ENCODE results near the gene VANGL1.

VANGL1 gene

DNA sequence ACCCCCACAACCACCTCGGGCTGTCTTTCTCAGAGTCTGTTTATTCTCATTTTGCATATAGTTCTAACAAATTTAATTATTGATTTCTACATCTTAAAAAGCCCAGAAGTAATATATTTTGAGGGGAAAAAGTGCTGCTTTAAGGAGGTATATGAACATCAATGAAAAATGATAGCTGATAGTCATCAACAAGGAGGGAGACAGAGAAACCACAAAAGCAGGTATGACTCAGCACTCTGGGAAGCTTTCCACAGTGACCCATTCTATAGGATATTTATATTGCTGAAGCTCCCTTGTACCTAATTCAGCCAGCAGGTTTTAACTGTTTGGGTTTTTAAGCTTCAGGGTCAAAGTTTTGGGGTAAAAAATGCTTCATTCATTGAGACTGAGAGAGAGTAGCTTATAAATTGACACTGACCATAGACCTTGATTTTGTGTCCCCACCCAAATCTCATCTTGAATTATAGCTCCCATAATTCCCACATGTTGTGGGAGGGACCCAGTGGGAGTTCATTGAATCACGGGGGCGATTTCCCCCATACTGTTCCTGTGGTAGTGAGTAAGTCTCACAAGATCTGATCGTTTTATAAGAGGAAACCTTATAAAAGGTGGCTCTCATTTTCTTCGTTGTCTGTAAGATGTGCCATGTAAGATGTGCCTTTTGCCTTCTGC, 27.4 kb downstream of the VANGL1 start:
- DNase-seq = no peak

DNA sequence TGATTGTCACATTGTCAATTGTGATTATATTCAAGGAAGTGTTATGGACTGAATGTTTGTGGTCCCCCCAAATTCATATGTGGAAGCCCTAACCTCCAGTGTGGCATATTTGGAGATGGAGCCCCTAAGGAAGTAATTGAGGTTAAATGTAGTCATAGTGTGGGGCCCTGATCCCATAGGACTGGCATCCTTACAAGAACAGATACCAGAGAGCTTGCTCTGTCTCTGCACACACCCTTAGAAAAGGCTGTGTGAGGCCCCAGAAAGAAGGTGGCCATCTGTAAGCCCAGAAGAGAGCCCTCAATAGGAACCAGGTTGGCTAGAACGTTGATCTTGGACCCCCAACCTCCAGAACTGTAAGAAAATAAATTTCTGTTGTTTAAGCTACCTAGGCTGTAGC, 28.1 kb downstream of the VANGL1 start:
- DNase-seq = no peak

DNA sequence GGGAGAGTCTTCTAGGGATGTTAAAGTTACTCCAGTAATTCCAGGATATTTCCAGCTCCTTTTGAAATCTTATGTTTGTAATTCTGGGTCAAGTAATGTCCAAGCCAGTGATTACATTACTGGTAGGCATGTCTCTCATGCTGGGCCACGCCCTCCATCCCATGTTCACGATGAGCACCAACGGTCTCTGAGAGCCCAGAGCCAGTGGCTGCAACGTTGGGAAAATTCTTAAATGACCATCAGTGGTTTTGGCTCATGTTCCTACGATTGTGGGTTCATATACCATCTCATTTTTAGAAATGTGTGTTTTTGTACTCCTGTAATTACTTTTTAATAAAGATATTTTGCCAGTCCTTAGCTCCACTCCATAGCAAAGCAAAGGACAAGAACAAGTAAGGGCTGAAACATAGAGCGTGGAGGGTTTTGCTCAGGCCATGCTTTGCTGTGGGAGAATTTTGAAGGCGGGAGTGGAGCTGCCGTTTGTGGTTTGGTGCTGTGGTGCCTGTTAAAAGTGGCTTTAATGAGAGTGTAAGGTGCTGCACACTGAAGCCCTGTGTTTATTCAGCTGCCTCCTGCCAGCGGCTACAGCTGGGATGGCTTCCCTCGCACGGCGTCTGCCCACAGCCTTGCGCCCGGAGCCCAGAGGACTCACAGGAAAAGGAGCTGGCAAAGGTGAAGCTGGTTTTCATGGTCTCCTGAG, 28.9 kb downstream of the VANGL1 start:
- DNase-seq = peak; percentile 68

DNA sequence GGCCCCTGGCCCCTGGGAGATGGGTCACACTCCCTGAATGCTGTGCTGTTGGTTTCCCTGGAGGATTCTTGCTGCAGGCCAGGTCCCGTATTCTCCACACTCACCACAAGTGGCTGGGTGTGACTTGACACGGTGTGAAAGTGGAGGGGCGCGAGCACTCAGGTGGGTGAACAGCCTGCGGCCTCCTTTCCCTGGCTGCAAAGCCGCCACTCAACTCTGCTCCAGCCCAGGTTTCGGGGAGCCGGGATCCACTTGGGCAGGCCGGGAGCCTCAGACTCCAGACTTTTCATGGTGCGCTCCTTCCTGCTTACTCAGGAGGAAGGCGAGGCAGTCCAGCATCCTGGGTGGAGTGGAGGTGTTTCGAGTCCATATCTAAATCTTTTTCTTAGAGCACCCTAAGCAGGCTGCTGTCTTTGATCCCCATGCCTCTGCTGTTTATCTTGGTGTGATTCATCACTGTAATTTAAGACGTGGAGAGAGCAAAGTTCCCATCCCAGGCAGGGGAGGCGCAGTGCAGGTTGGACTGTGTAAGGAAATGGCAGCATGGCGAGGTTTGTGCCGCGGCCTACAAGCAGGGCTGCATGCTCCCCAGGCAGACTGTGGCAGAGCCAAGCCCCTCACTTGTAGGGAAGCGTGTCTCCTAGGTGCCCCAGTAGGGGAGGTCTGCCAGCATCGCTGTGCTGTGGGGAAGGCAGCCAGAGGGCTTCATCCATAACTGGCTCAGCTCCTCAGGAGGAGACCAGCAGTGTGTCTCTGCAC, 29.6 kb downstream of the VANGL1 start:
- no peak for DNase-seq

DNA sequence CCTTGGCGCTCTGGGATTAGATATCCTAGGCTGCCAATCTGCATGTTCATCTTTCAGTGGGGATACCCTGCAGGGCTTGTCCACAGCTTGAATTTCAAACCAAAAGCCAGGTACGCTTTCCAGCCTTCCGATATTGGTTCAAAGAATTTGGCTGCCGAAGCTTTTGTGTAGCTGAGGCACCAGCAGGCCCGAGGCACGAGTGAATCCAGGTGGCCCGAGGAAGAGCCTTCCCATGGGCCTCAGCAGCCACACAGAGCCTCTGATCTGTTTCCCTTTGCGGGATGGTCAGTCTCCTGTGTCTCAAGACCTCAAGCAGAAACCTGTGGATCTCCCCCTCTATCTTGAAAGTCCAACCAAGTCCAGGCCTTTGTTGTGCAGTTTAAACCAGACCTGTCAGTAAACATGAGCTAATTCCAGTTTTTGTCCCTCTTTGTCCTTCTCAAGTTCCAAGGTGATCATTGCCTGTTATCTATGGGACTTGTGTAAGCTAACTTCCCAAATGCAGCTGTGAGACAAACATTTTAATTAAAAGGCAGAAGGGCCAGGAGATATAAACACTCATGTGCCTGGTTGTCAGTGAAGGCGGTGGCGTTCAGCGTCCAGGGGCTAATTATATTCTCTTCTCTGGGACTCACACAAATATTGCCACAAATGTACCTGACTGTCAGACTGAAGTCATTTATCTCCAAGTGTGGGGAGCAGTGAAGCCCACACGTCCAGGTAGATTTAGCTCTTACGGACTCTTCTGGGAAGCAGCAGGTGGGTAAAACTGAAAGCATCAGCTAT, 30.6 kb downstream of the VANGL1 start:
- no peak for DNase-seq

DNA sequence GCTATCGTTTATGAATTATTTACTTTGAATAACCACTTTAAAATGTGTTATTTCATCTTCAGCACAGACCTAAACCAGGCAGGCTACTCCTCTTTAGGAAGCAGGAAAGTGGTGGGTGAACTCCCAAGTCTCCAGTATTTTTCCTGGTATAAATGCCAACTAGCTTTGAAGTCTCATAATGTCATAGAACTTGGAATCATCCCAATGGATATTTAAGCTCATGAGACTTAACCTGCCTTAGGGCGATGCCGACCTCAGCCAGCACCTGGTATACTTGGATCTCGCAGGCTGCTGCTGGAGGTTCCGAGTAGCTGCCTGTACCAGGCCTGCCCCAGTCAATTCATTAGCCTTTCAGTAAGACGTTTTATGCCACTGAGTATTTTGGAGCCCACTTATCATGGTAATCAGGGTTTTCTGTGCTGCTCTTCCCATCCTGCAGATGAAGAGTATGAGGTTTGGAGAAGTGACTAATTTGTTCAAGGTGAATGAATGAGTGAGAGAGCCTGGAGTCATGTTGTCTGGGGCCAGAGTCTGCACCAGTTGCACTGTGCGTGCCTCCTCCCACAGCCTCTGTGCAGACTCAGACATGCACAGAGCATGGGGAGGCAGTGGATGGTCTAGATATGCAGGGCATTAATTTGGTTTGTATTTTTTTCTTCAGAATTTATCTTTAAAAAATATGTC, 34.9 kb downstream of the VANGL1 start:
- DNase-seq = no peak

DNA sequence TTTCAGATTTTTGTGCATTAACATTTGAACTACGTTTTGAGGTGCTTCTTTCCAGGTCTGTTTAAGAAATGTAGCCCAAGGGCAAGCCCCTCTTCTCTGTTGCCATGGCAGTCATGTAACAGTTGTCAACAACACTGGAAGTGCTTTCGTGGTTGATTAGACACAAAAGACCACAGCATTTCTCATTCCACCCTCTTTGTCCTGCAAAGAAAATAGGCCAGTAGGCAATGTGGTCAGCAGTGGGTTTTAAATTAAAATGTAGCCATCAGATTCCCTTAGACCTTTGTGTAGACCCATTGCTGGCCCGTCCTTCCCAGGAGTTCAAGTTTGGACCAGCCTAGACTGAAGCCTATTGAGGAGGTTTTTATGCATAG, 35.4 kb downstream of the VANGL1 start:
- DNase-seq = no peak

DNA sequence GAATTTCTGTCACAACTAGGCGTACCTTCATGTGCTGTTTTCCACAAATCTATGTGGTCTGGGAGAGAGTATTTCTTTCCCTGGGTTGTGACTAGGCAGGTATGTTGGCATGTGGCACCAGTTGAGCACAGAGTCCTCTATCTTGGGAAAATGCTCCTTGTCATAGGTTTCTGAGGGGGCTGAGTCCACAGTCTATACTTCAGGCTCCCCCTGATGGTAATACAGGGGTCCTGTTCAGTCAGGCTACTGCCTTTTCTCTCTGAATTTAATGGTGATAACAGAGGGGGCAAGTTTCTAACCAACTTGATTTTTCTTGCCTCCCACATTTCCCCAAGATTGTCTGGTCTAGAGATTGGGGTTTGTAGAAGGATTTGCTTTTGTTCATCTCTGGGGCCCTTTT, 35.8 kb downstream of the VANGL1 start:
- no peak for DNase-seq

DNA sequence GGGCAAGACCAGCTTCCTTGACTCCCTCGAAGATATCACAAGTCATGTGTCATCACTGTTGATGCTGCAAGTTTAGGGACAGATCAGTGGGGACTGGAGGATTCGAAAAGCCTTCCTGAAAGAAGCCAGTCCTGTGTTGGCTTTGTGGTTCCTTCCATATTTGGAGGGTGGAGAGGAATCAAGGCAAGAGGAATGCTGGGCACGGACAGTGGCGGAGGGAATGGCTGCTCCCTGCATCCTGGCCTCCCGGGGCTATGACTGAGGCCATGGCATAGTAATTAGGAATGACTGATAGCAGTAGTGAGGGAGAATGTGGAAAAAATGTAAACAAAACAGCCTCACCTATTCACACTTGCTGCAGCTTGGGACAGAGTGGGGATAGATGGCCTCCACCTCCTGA, 36.4 kb downstream of the VANGL1 start:
- DNase-seq = no peak

DNA sequence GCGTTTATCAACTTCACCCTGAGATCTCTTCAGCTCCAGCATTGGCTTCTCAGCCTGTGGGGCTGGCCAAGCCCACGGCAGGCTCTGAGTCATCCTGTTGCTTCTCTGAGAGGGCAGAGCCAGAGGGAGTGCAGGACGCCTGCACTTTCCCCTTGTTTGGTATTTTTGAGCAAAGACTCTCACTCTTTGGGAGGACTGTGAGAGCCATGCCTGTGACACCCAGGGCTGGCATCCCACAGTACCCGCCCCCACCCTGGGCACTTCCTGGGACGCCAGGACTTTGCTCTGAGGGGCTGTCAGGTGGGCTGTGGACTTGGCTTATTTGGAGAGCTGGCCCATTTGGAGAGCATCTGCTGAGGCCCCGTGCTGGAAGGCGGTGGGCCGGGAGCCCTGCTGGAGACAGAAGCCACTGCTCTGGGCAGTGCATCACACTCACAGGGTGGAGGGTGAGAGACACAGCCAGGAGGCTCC, 37.4 kb downstream of the VANGL1 start:
- DNase-seq = no peak

DNA sequence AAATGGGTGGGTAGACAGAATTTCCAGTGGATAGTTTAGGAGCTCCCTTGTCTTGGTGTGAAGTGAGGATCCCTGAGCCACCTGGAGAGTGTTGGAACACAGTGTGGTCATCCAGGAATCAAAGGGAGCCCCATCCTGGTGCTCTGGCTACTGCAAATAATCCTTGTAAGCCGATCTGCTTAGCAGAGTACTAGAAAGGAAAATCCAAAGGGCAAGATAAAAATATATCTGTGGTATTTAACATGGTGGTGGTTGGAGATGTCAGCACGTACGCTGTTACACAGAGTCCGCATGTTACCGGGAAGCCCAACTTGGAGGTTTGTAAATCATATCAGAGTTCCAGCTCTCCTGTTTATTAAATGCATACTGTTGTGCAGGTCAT, 39.0 kb downstream of the VANGL1 start:
- DNase-seq = no peak

DNA sequence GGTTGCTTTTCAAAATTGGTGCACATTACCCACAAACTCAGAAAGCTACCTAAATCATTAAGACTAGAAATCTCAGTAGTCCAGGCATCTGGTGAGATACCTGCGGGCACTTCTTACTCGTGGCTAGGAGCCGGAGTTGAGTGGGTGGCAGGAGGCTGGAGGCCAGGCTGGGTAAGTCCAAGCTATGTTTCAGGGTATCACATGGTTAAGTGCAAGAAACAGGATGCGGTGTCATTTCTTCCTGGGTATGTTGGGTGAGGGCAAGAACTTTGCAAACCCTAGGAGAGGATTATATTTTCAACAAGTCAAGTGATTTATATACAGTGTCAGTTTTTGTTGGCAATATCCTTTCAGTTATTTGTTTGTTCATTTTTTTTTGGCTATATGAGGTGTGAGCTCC, 41.0 kb downstream of the VANGL1 start:
- no peak for DNase-seq

DNA sequence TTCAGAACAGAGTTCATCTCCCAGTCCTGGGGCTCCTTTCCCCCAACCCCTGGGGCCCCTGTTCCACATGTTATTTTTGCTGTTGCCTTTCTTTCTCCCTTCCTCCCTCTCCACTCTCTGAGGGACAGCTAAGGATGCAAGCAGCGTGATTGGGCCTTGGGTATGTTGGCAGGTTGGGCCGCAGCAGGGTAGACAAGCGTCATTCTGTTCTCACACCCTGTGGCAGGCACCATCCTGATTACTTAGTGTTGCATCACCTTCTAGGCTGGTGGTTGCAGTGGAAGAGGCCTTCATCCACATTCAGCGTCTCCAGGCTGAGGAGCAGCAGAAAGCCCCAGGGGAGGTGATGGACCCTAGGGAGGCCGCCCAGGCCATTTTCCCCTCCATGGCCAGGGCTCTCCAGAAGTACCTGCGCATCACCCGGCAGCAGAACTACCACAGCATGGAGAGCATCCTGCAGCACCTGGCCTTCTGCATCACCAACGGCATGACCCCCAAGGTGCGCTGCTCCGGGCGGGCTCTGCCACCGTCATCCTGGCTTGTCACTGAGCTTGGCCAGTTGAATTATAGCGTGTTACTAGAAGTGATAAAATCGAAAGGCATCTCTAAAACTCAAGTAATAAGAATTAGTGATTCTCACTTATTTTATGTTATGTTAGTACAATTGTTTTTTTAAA, 43.4 kb downstream of the VANGL1 start:
- no peak for DNase-seq

DNA sequence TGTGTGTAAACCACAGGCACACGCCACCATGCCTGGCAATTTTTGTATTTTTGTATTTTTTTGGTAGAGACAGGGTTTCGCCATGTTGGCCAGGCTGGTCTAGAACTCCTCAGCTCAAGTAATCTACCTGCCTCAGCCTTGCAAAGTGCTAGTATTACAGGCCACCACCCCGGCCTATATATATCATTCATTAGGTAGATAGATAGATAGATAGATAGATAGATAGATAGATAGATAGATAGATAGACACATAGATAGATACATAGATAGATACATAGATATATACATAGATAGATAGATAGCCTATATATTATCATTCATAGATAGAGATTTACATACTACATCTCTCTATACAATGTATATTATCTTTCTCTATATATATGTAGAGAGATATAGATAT, 46.0 kb downstream of the VANGL1 start:
- DNase-seq = no peak

DNA sequence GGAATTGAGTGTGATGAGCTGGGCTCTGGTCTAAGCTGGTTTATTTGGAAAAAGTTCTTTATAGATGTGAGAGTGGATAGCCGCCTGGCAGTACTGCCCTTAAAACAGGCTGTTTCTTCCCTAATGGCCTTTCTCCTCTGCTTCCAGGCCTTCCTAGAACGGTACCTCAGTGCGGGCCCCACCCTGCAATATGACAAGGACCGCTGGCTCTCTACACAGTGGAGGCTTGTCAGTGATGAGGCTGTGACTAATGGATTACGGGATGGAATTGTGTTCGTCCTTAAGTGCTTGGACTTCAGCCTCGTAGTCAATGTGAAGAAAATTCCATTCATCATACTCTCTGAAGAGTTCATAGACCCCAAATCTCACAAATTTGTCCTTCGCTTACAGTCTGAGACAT, 49.2 kb downstream of the VANGL1 start:
- DNase-seq = no peak

DNA sequence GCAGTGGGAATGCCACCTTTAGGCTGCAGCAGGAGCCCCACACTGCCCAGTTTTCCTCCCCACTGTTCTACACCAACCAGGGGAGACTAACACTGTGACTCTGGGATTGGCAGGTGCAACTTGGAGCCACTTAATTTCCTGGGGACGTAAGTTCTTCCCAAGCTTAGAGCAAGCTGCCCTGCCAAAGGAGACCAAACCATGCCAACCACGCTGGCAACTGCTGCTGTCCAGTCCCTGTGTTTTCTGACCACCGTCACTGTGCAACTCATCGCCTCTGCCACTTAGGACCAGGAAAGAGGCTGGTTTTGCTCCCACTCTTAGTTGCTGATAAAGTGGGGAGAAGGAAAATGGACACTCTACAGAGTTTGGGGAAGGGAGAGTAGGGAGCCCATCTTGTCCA, 50.5 kb downstream of the VANGL1 start:
- DNase-seq = no peak

DNA sequence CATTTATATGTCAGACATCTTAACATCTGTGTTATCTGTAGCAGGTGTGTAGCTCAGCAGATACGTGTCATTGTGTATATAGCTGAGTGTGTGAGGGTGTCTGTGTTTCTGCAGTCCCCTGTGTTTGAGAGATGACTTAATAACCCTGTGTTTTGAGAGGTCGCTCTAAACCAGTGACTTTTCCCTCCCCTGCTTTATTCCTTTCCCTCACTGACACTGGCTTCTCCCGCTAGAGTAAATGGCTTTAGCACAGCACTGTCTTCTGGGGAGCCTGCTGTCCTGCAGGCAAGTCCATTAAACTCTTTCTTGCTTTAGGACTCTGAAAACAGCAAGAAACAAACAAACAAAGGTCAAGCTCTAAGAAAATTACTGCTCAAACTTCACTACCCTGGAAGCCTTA, 53.0 kb downstream of the VANGL1 start:
- DNase-seq = no peak

DNA sequence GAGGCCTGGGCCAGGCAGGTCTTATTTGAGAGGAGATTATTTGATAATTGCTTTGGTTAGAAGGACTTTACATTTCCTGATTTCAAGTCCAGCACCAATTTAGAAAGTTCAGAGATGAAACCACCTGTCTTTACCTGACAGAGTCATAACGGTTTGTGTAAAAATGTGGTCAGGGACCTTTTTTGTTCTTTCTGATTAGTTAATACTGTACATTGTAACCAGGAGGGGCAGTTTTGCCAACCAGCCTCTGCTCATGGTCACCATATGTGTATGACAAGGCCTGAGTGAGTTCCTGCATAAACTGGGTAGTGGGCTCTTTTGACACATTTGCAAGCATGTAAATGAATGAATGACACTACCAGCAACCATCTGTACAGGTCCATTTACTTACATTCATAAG, 55.8 kb downstream of the VANGL1 start:
- no peak for DNase-seq

DNA sequence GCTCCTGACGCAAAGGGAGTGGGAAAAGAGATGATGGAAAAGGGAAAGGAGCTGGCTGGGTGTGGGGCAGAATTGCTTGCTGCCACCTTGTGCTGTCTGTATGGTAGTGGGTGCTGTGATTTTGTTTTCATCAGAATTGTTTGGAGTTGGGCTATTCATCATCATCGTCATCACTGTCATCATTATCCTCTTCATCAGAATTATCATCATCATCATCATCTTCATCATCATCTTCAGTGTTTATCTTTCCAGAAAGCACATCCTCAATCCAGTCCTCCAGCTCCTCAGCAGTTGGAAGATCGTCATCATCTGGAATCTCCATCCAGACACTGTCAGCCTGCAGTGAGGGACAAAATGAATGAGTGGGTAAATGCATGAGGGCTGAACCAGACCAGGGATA, 59.3 kb downstream of the VANGL1 start:
- DNase-seq = no peak

DNA sequence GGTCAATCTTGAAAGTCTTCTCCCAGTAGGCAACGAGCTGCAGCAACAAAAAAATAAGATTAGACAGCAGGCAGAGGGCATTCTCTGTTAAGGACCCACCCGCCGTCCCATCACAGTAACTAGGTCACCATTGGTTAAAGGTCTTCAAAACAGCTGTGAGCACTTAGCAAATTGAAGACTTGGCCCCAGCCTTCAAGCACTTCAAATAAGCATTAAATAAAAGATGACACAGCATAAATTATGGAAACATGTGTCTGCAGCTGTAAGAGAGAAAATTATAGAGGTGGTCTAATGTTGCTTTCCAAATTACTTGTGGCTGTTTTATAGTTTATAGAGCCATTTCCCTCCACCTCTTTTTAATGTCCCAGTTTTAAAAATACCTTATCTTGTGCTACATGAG, 61.2 kb downstream of the VANGL1 start:
- DNase-seq = no peak

DNA sequence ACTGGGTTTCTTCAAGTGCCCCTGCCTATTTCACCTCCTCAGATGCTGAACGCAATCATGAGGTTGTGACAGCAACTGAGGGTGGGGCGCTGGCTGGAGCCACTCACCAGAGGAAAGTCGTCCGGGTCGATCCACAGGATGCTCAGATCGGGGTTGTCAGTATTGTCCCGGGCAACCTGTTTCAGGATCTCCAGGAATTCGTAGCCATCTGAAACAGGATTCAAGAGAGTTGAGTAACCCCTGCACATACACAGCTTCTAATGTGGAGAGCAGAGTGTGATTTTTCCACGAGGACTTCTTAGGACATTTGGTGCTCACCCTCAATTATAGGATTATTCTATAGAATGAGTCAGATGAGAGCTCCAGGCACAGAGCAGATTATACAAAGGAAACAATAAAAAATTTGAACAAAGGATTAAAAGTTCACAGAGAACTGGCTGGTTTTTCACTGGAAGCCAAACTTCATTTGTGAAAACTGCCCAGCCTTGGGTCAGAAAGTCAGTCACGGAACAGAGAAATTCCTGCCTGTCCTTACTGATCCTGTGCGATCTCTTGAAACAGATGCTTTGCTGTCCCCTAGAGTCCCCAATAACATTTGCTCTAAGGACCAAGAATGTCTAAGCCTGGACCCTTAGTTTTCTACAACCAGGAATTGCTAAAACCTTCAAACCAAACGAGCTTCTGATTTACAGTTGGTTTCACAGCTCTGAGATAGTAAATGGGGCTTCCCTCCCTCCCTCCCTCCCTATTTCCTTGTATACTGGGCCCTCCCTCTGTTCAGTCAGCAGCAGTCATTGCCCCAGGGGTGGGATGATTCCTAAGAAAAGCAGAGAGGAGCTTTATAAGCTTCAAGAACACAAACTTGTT, 63.5 kb downstream of the VANGL1 start:
- DNase-seq = no peak
